NT2/D1 (cell line): Measurements from ENCODE around the gene BEGAIN.

Source experiments
- YY1 ChIP-seq: IDR thresholded peaks from 2 replicates; pipeline ENCODE4 v1.6.1; 2011; ENCODE audit not compliant: insufficient read length, insufficient read depth
- ZNF274 ChIP-seq: IDR thresholded peaks from 2 replicates; pipeline ENCODE4 v1.6.1; 2011; ENCODE audit warnings: mild to moderate bottlenecking, low read depth, low read length

GRCh38 chr14:100634026-100634425 lies 46.8 kb upstream of the BEGAIN start:
- TF ChIP-seq ZNF274 (no peak), YY1 (no peak)
